ENCODE results near the gene ADAP1.

GRCh38 chr7:921581-922333 lies 32.7 kb downstream of the ADAP1 start:
- TF ChIP-seq, protein P1, sequence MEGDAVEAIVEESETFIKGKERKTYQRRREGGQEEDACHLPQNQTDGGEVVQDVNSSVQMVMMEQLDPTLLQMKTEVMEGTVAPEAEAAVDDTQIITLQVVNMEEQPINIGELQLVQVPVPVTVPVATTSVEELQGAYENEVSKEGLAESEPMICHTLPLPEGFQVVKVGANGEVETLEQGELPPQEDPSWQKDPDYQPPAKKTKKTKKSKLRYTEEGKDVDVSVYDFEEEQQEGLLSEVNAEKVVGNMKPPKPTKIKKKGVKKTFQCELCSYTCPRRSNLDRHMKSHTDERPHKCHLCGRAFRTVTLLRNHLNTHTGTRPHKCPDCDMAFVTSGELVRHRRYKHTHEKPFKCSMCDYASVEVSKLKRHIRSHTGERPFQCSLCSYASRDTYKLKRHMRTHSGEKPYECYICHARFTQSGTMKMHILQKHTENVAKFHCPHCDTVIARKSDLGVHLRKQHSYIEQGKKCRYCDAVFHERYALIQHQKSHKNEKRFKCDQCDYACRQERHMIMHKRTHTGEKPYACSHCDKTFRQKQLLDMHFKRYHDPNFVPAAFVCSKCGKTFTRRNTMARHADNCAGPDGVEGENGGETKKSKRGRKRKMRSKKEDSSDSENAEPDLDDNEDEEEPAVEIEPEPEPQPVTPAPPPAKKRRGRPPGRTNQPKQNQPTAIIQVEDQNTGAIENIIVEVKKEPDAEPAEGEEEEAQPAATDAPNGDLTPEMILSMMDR (tag by site-specific recombination; IDR thresholded peaks at IDR 0.05): no peak
- TF ChIP-seq, protein P2, sequence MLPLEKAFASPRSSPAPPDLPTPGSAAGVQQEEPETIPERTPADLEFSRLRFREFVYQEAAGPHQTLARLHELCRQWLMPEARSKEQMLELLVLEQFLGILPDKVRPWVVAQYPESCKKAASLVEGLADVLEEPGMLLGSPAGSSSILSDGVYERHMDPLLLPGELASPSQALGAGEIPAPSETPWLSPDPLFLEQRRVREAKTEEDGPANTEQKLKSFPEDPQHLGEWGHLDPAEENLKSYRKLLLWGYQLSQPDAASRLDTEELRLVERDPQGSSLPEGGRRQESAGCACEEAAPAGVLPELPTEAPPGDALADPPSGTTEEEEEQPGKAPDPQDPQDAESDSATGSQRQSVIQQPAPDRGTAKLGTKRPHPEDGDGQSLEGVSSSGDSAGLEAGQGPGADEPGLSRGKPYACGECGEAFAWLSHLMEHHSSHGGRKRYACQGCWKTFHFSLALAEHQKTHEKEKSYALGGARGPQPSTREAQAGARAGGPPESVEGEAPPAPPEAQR (tag by site-specific recombination; IDR thresholded peaks at IDR 0.05): no peak
- TF ChIP-seq BCL11A (tag by site-specific recombination; IDR thresholded peaks at IDR 0.05; ENCODE audit: low read depth): no peak
- no peak for TF ChIP-seq ZNF837 (tag by site-specific recombination; IDR thresholded peaks at IDR 0.05)
- no peak for TF ChIP-seq ZBTB49 (tag by site-specific recombination; IDR thresholded peaks at IDR 0.05; ENCODE audit: low read depth)
- TF ChIP-seq, protein P3, sequence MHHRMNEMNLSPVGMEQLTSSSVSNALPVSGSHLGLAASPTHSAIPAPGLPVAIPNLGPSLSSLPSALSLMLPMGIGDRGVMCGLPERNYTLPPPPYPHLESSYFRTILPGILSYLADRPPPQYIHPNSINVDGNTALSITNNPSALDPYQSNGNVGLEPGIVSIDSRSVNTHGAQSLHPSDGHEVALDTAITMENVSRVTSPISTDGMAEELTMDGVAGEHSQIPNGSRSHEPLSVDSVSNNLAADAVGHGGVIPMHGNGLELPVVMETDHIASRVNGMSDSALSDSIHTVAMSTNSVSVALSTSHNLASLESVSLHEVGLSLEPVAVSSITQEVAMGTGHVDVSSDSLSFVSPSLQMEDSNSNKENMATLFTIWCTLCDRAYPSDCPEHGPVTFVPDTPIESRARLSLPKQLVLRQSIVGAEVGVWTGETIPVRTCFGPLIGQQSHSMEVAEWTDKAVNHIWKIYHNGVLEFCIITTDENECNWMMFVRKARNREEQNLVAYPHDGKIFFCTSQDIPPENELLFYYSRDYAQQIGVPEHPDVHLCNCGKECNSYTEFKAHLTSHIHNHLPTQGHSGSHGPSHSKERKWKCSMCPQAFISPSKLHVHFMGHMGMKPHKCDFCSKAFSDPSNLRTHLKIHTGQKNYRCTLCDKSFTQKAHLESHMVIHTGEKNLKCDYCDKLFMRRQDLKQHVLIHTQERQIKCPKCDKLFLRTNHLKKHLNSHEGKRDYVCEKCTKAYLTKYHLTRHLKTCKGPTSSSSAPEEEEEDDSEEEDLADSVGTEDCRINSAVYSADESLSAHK (tag by site-specific recombination; IDR thresholded peaks at IDR 0.05): no peak
- no peak for TF ChIP-seq GLI4 (tag by site-specific recombination; IDR thresholded peaks at IDR 0.05)
- TF ChIP-seq ZNF175 (tag by site-specific recombination; IDR thresholded peaks at IDR 0.05): no peak
- no peak for TF ChIP-seq ZNF660 (tag by site-specific recombination; IDR thresholded peaks at IDR 0.05)
- TF ChIP-seq ZBTB21 (tag by site-specific recombination; IDR thresholded peaks at IDR 0.05): no peak
- no peak for TF ChIP-seq ZNF19 (tag by site-specific recombination; IDR thresholded peaks at IDR 0.05; ENCODE audit: low read depth)
- TF ChIP-seq, protein P4, sequence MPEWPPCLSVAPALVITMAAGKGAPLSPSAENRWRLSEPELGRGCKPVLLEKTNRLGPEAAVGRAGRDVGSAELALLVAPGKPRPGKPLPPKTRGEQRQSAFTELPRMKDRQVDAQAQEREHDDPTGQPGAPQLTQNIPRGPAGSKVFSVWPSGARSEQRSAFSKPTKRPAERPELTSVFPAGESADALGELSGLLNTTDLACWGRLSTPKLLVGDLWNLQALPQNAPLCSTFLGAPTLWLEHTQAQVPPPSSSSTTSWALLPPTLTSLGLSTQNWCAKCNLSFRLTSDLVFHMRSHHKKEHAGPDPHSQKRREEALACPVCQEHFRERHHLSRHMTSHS (tag by site-specific recombination; IDR thresholded peaks at IDR 0.05): no peak
